HG02763 (cell line): ENCODE data around the gene KRT78.
"Not testable (repeated sequence)": the region's sequence is repeated elsewhere in the genome, so short reads cannot be mapped to it uniquely, and the experiment has no call there.

Experiments
- ATAC-seq: cut with Tn5 transposase; IDR thresholded peaks from one replicate; pipeline ENCODE4 v1.9.1; 2021; ENCODE audit warnings: mild to moderate bottlenecking, moderate library complexity; ENCODE audit not compliant: unreplicated experiment

The KRT78 gene

GRCh38 chr12:52798003-52798670 is 50.7 kb downstream of the KRT78 start:
- ATAC-seq: no peak

GRCh38 chr12:52797529-52797894 is 51.3 kb downstream of the KRT78 start:
- ATAC-seq: no peak

GRCh38 chr12:52796839-52797528 is 51.8 kb downstream of the KRT78 start:
- no peak for ATAC-seq

GRCh38 chr12:52796429-52796794 is 52.4 kb downstream of the KRT78 start:
- no peak for ATAC-seq

GRCh38 chr12:52795694-52796428 is 52.9 kb downstream of the KRT78 start, which contains the start of gene KRT3:
KRT3 (minus strand) TSS chr12:52796117; CDS start chr12:52796042, 75 bp downstream.
- no peak for ATAC-seq

GRCh38 chr12:52795332-52795674 is 53.5 kb downstream of the KRT78 start:
- not testable (repeated sequence) for ATAC-seq

- ATAC-seq: no peak
Observed at GRCh38 chr12:52794479-52795331, 54.1 kb downstream of the KRT78 start.

GRCh38 chr12:52792185-52793029 is 56.4 kb downstream of the KRT78 start:
- ATAC-seq: no peak

- ATAC-seq: no peak
Observed at GRCh38 chr12:52791271-52792184, 57.3 kb downstream of the KRT78 start.

- no peak for ATAC-seq
Observed at GRCh38 chr12:52790427-52791270, 58.1 kb downstream of the KRT78 start.

GRCh38 chr12:52789637-52790426 is 59.0 kb downstream of the KRT78 start:
- no peak for ATAC-seq

GRCh38 chr12:52788876-52789636 is 59.7 kb downstream of the KRT78 start:
- ATAC-seq: no peak

GRCh38 chr12:52788192-52788875 is 60.5 kb downstream of the KRT78 start:
- ATAC-seq: no peak
